NCI-H2227 (cell line): Measurements from ENCODE around the gene TMOD1.
"Not testable (repeated sequence)": the region's sequence is repeated elsewhere in the genome, so short reads cannot be mapped to it uniquely, and the experiment has no call there.

Experiments used
- DNase-seq: peaks from one replicate; lab custom pipeline; 2025; ENCODE audit not compliant: unreplicated experiment; lab: John Stamatoyannopoulos, UW

Gene TMOD1

GRCh38 chr9:97586909-97587308, 85.4 kb downstream of the TMOD1 start:
- DNase-seq = not testable (repeated sequence)

- no peak for DNase-seq
These were observed 90.1 kb downstream of the TMOD1 start for GRCh38 chr9:97591535-97591934.

GRCh38 chr9:97592126-97592525, 90.7 kb downstream of the TMOD1 start:
- no peak for DNase-seq

- DNase-seq = no peak
These were observed 92.5 kb downstream of the TMOD1 start for GRCh38 chr9:97593960-97594359.

GRCh38 chr9:97594381-97594921, 93.0 kb downstream of the TMOD1 start:
- DNase-seq = no peak

- DNase-seq = no peak
These were observed 95.4 kb downstream of the TMOD1 start for GRCh38 chr9:97596906-97597305.

- DNase-seq = peak; percentile 80
These were observed 97.2 kb downstream of the TMOD1 start for GRCh38 chr9:97598461-97599288.

GRCh38 chr9:97599314-97599846, 97.9 kb downstream of the TMOD1 start:
- no peak for DNase-seq

GRCh38 chr9:97600531-97601227, 99.2 kb downstream of the TMOD1 start:
- no peak for DNase-seq

- no peak for DNase-seq
These were observed 99.9 kb downstream of the TMOD1 start for GRCh38 chr9:97601228-97601898.

- no peak for DNase-seq
These were observed 101.0 kb downstream of the TMOD1 start for GRCh38 chr9:97602430-97602829.

GRCh38 chr9:97604901-97605645, 103.6 kb downstream of the TMOD1 start:
- DNase-seq = no peak

- DNase-seq = peak; percentile 67
These were observed 114.1 kb downstream of the TMOD1 start for GRCh38 chr9:97615439-97616072.

- no peak for DNase-seq
These were observed 116.5 kb downstream of the TMOD1 start for GRCh38 chr9:97617939-97618416.

GRCh38 chr9:97620063-97620462, 118.6 kb downstream of the TMOD1 start:
- not testable (repeated sequence) for DNase-seq

GRCh38 chr9:97622483-97622882, 121.0 kb downstream of the TMOD1 start:
- DNase-seq = not testable (repeated sequence)

- DNase-seq = no peak
These were observed 122.5 kb downstream of the TMOD1 start for GRCh38 chr9:97623946-97624345.

- DNase-seq = no peak
These were observed 124.2 kb downstream of the TMOD1 start for GRCh38 chr9:97625620-97626019.

- no peak for DNase-seq
These were observed 126.2 kb downstream of the TMOD1 start for GRCh38 chr9:97627624-97628023.

- no peak for DNase-seq
These were observed 127.2 kb downstream of the TMOD1 start for GRCh38 chr9:97628668-97629067.
